CD14-positive monocyte (primary cell): ENCODE results near the gene VAT1. TPM values are rescaled to one million over a fixed set of nuclear protein-coding genes. Genes with fewer than 3 reads are reported as not detected.

ENCODE experiments used
- DNase-seq, 3 donors: peaks; one replicate each; pipeline ENCODE4 v3.0.0-alpha.2; 2011 to 2022
- H2AFZ ChIP-seq: 2 replicates; pipeline ENCODE4 v1.6.0; 2012; ENCODE audit warnings: mild to moderate bottlenecking, low read depth, low read length, inconsistent platforms; ENCODE audit not compliant: insufficient read depth, poor library complexity, severe bottlenecking
- H3K27ac ChIP-seq, 2 donors: 1 replicate in 1 of 2; 2 replicates in 1 of 2; pipeline ENCODE4 v1.5.1; 2012 to 2013; ENCODE audit warnings: low read length in 2 of 2, control low read depth in 1 of 2, inconsistent platforms in 1 of 2, low read depth in 1 of 2, mild to moderate bottlenecking in 1 of 2
- H3K27me3 ChIP-seq, 2 donors: one replicate each; pipeline versions ENCODE4 v1.6.0 to v1.6.1; 2011 to 2013; ENCODE audit warnings: low read length in 2 of 2; ENCODE audit not compliant: control insufficient read depth in 2 of 2, insufficient read depth in 2 of 2
- H3K36me3 ChIP-seq, 2 donors: replicated peaks in 1 of 2; 1 replicate in 1 of 2; 2 replicates in 1 of 2; pipeline versions ENCODE4 v1.5.1 to v1.6.1; 2012 to 2013; ENCODE audit warnings: low read length in 2 of 2, control low read depth in 1 of 2, inconsistent platforms in 1 of 2, mild to moderate bottlenecking in 1 of 2; ENCODE audit not compliant: insufficient read depth in 2 of 2, control insufficient read depth in 1 of 2
- H3K4me1 ChIP-seq, 2 donors: 1 replicate in 1 of 2; 2 replicates in 1 of 2; pipeline versions ENCODE4 v1.5.1 to v1.6.1; 2012 to 2013; ENCODE audit warnings: low read length in 2 of 2, control low read depth in 1 of 2, inconsistent platforms in 1 of 2, mild to moderate bottlenecking in 1 of 2, moderate library complexity in 1 of 2; ENCODE audit not compliant: insufficient read depth in 2 of 2, control insufficient read depth in 1 of 2
- H3K4me2 ChIP-seq: replicated peaks from 2 replicates; pipeline ENCODE3; 2012; ENCODE audit warnings: low read length, moderate library complexity, mild to moderate bottlenecking; ENCODE audit not compliant: poor library complexity, severe bottlenecking; ENCODE audit errors: extremely low read depth
- H3K4me3 ChIP-seq, 3 experiments: fragments of 200-600 bp in 1 of 3; sonication (generic) in 1 of 3; replicated peaks in 1 of 3; 1 replicate in 2 of 3; 2 replicates in 1 of 3; pipeline ENCODE4 v1.5.1; 2011 to 2013; ENCODE audit warnings: low read length in 3 of 3, mild to moderate bottlenecking in 3 of 3, control low read depth in 2 of 3, low read depth in 2 of 3, inconsistent platforms in 1 of 3, moderate library complexity in 1 of 3
- H3K79me2 ChIP-seq: 2 replicates; pipeline ENCODE4 v1.6.0; 2012; ENCODE audit warnings: mild to moderate bottlenecking, control low read depth, inconsistent platforms, low read length, moderate library complexity; ENCODE audit not compliant: insufficient read depth
- H3K9ac ChIP-seq: 2 replicates; pipeline ENCODE4 v1.6.0; 2017; ENCODE audit warnings: low read length, mild to moderate bottlenecking; ENCODE audit not compliant: insufficient read depth, poor library complexity, severe bottlenecking
- H3K9me3 ChIP-seq, 2 donors: replicated peaks in 1 of 2; 1 replicate in 1 of 2; 2 replicates in 1 of 2; pipeline versions ENCODE4 v1.5.1 to v1.6.1; 2012 to 2013; ENCODE audit warnings: low read length in 2 of 2, control low read depth in 1 of 2; ENCODE audit not compliant: control insufficient read depth in 1 of 2, insufficient read depth in 1 of 2
- H4K20me1 ChIP-seq: 2 replicates; pipeline ENCODE4 v1.6.0; 2012; ENCODE audit warnings: mild to moderate bottlenecking, low read length, control low read depth, moderate library complexity; ENCODE audit not compliant: insufficient read depth
- H3K27ac Mint-ChIP-seq, 7 donors: one replicate each; pipeline ENCODE4 v1.8.0; 2020; ENCODE audit warnings: mild to moderate bottlenecking in 7 of 7, mixed read lengths in 7 of 7, moderate library complexity in 6 of 7, inconsistent platforms in 2 of 7
- H3K27me3 Mint-ChIP-seq, 3 donors: one replicate each; pipeline ENCODE4 v1.8.0; 2021 to 2022; ENCODE audit warnings: low read depth in 3 of 3, mild to moderate bottlenecking in 3 of 3, mixed read lengths in 3 of 3, moderate library complexity in 3 of 3, inconsistent platforms in 1 of 3
- H3K36me3 Mint-ChIP-seq, 2 donors: one replicate each; pipeline ENCODE4 v1.8.0; 2020; ENCODE audit warnings: mixed read lengths in 2 of 2, inconsistent platforms in 1 of 2, mild to moderate bottlenecking in 1 of 2
- H3K4me1 Mint-ChIP-seq: one replicate; pipeline ENCODE4 v1.8.0; 2020; ENCODE audit warnings: mild to moderate bottlenecking, mixed read lengths
- H3K4me3 Mint-ChIP-seq, 2 donors: one replicate each; pipeline ENCODE4 v1.8.0; 2020; ENCODE audit warnings: mild to moderate bottlenecking in 2 of 2, mixed read lengths in 2 of 2, moderate library complexity in 1 of 2
- H3K9me3 Mint-ChIP-seq, 7 donors: one replicate each; pipeline ENCODE4 v1.8.0; 2020 to 2022; ENCODE audit warnings: mixed read lengths in 7 of 7, mild to moderate bottlenecking in 6 of 7, moderate library complexity in 6 of 7, inconsistent platforms in 2 of 7
- CTCF ChIP-seq: fragments of 200-600 bp; IDR thresholded peaks from one replicate; pipeline ENCODE4 v1.8.0; 2022; ENCODE audit warnings: antibody characterized with exemption, mild to moderate bottlenecking
- WGBS: methylation state at CpG from one replicate; pipeline ENCODE4 v1.1.5; 2013; ENCODE audit warnings: missing lambda C conversion rate; ENCODE audit not compliant: insufficient coverage; 5-methylcytosine and 5-hydroxymethylcytosine counted together
- intact Hi-C, 2 donors: fragments of 100-400 bp; cut with micrococcal nuclease; formaldehyde crosslinking; loops; one replicate each; pipeline versions ENCODE4 v1.15.0 to v1.15.1; 2023
- polyA plus RNA-seq, 3 donors: library from polyadenylated mRNA; depleted of rRNA in 1 of 3; unstranded in 2 of 3; stranded (reverse) in 1 of 3; fragments of 300-500 nt in 2 of 3; fragments of >200 nt in 1 of 3; fragmentation: Illumina TruSeq in 2 of 3; gene quantifications; 1 replicate in 2 of 3; 2 replicates in 1 of 3; pipeline ENCODE4 v1.2.3, GENCODE V29; 2012 to 2021

VAT1 gene
- polyA plus RNA-seq, 3 donors: 12.7 to 39.5 (median 38.0) TPM

- Histone ChIP-seq H3K4me1 (no peaks in the 10 kb centered on the region), H2AFZ (no peak overlapping the region), H3K9me3 (no peaks in the 10 kb centered on the region), H3K27ac (no peak overlapping the region), H4K20me1 (no peaks in the 10 kb centered on the region), H3K4me3 (no peak overlapping the region), H3K4me2 (no peak overlapping the region), H3K9ac (no peak overlapping the region), H3K79me2 (no peaks in the 10 kb centered on the region), H3K27me3 (no peaks in the 10 kb centered on the region), H3K36me3 (peaks cover 22 to 84% of the 10 kb centered on the region in 2 donors)
- no peaks in the 10 kb centered on the region for H3K9me3 Mint-ChIP-seq
- H3K4me1 Mint-ChIP-seq: no peaks in the 10 kb centered on the region
- no peak for TF ChIP-seq CTCF
- DNase-seq: no peak
- peaks cover 42 to 89% of the 10 kb centered on the region in 2 donors for H3K36me3 Mint-ChIP-seq
- intact Hi-C loops: no loop called here
- H3K27ac Mint-ChIP-seq: no peak overlapping the region
- H3K4me3 Mint-ChIP-seq: no peak overlapping the region
- no peaks in the 10 kb centered on the region for H3K27me3 Mint-ChIP-seq
- WGBS: no CpG with 5 or more reads among the region's 1 CpG
Measured at GRCh38 chr17:43051969-43052368, 29.8 kb upstream of the VAT1 start.

GRCh38 chr17:43044024-43044423, 21.8 kb upstream of the VAT1 start:
- Mint-ChIP-seq H3K9me3 (no peaks in the 10 kb centered on the region), H3K4me3 (no peak overlapping the region), H3K4me1 (no peaks in the 10 kb centered on the region), H3K27me3 (no peaks in the 10 kb centered on the region), H3K27ac (peak overlapping the region in 1 of 7 donors; percentile 57), H3K36me3 (peaks cover 30 to 45% of the 10 kb centered on the region in 2 donors)
- Histone ChIP-seq H2AFZ (no peak overlapping the region), H3K9ac (no peak overlapping the region), H3K4me3 (no peak overlapping the region), H3K4me2 (no peak overlapping the region), H3K4me1 (no peaks in the 10 kb centered on the region), H3K79me2 (no peaks in the 10 kb centered on the region), H4K20me1 (no peaks in the 10 kb centered on the region), H3K9me3 (no peaks in the 10 kb centered on the region), H3K36me3 (peaks cover 3 to 38% of the 10 kb centered on the region in 2 donors), H3K27ac (peak overlapping the region in 1 of 2 donors; percentile 13), H3K27me3 (no peaks in the 10 kb centered on the region)
- WGBS: 92% methylated on average over 2 of the region's 4 CpGs
- intact Hi-C loops: no loop called here
- DNase-seq: no peak
- TF ChIP-seq CTCF: no peak
